Putamen (tissue), 1 donor: ENCODE measurements around the gene CREBZF.
"Not testable (repeated sequence)": the region's sequence is repeated elsewhere in the genome, so short reads cannot be mapped to it uniquely, and the experiment has no call there.

Source experiments
- DNase-seq: peaks from one replicate; pipeline ENCODE4 v3.0.0-alpha.2; 2016; ENCODE audit warnings: low spot score

Gene CREBZF

GRCh38 chr11:85670949-85671663 lies 6.2 kb upstream of the CREBZF start:
- DNase-seq = not testable (repeated sequence)

GRCh38 chr11:85668157-85668556 lies 3.2 kb upstream of the CREBZF start:
- no peak for DNase-seq

DNA sequence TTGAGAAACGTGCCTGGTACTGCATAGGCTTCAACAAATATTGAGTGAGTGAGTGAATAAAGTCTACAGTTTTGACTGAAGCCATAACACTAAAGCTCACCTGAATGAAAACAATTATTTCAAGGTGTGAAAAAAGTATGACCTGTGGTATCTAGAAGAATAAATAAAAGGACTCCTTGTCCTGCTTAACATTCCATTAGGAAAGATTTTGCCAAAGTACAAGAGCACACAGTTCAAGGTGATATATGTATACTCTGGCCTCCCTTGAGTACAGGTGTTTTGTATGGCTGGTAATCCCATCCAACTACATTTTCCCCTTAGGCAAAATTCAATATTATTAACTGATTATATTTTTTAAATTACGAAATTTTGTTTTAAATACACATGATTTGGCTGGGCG lies 1.8 kb upstream of the CREBZF start:
- DNase-seq = no peak

GRCh38 chr11:85665733-85666132 lies 804 bp upstream of the CREBZF start:
- DNase-seq = no peak

- peak; percentile 81 for DNase-seq
Observed at GRCh38 chr11:85663753-85664614, 945 bp downstream of the CREBZF start.

GRCh38 chr11:85663080-85663752 lies 1.7 kb downstream of the CREBZF start:
- no peak for DNase-seq

DNA sequence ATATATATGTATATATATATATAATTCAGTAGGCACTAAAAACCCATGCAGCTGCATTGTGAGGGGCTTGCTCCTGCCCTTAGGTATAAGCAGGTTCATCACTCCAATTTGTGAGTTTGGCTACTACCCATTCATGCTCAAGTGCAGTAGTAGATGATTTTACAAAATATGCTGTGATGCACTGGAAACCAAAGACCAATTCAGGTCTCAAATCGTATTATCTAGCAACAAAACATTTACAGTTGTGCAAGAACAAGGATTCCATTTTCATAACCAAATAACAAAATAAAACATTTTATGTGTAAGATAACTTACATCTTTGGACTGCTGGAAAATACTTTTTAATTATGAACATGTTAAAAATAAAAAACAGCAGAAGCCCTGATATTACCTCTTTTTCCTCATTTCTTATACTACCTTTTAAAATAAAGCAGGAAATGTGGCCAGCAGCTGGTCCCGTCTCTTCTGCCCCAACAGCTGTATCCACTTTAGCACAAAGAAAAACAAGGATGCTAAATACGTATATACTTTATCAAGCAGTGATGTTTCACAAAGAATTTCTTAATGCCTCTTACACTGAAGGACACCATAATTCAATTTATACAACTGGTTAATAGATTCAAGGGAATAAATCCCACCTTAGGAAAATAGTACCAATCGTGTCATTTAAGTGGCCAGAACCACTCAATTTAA lies 2.8 kb downstream of the CREBZF start:
- no peak for DNase-seq

GRCh38 chr11:85658180-85658579 lies 6.7 kb downstream of the CREBZF start:
- DNase-seq = no peak

GRCh38 chr11:85656777-85657176 lies 8.2 kb downstream of the CREBZF start:
- no peak for DNase-seq

DNA sequence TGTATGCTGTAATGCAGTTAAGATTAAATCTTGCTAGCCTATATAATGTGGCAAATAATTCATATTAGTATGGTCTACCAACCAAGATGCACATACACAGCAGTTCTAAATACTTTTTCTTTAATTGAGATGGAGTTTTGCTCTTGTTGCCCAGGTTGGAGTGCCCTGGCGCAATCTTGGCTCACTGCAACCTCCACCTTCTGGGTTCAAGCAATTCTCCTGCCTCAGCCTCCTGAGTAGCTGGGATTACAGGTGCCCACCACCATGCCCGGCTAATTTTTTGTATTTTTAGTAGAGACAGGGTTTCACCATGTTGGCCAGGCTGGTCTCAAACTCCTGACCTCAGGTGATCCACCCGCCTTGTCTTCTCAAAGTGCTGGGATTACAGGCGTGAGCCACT lies 10.6 kb downstream of the CREBZF start:
- not testable (repeated sequence) for DNase-seq

- no peak for DNase-seq
Observed at GRCh38 chr11:85652786-85653447, 12.0 kb downstream of the CREBZF start.

DNA sequence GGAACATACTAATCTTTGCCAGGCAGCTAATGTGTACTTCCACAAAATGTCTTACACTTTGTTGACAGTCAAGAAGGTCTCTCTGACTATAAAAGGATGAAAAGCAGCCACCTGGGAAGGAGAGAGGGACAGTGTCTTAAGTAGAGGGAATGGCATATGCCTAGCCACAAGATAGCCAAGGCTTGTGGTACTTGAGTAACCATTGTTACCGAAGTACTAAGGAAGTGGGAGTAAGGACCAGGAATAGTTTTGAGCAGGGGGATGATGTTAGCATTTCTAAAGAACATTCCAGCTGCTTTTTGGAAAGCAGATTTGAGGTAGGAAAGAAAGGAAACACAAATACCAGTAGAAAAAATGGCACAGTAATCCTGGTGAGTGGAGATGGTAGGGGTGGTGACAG lies 13.8 kb downstream of the CREBZF start:
- no peak for DNase-seq

DNA sequence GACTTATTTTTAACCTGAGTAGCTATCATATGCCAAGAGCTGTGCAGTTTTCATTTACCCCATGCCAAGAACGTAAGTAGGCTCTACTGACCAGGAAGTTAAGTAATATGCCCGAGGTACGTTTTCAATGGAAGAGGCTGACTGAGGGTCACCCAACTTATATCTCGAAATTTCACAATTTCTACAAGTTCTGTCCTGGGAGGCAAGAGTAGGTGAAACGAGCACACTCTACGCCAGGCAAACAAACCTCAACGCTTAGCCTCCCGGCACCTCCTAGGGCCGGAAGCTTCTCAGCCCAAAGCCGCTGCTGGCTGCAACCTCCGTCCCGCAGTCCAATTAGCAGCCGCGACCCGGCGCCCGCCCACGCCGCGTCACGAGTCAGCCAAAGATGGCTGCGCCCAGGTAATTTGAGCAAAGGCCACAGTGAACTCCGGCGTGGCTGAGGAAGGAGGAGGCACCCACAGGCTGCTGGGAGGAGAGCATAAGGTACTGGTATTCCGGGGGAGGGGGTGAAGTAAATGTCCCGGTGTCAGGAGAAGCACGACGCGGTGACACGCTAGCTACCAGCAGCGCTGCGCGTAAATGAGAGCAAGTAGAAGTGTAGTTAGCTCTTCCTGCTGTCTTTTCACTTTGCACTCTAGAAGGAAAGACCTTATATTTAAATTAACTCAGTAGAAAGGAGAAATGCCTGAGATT lies 17.2 kb downstream of the CREBZF start, which contains the start of gene TMEM126A:
TMEM126A (plus strand) TSS at position 364 of the 696 bp plus-strand sequence. CDS start 2,289 bp downstream, outside the sequence.
- DNase-seq = peak; percentile 88

DNA sequence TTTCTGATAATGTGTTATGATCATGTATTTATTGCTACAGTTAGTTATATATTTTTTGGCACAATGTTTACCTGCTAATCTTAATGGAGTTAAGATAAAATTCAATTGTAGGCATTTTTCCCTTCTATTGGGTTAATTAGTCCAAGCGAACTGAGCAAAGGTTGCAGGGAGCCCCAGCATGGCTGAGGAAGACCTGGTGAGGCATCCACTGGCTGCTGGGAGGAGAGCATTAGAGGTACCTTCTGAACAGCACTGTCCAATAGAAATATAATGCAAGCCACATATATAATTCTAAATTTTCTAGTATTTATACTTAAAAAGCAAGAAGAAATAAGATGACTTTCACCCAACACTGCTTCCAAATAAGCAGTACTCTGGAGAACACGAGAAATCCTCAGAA lies 17.9 kb downstream of the CREBZF start:
- DNase-seq = no peak

DNA sequence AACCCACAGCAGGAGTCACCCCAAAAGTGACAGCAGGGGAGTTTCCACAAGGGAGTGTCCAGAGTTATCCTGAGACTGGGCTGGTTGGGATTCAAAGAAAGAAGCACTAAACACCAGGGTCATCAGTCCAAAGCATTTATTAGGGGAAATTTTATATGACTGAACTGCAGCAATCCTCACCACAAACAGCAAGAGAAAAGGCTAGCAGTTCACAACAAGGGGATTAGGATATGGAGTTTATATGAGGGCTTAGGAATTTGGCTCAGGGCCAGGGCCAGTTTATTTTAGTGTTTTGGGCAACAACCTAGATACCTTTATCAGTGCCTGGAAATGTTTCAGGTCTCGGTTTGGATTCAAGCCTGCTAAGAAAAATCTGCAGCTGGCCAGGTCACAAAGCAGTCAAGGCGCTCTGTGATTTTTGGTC lies 21.7 kb downstream of the CREBZF start:
- DNase-seq = no peak

DNA sequence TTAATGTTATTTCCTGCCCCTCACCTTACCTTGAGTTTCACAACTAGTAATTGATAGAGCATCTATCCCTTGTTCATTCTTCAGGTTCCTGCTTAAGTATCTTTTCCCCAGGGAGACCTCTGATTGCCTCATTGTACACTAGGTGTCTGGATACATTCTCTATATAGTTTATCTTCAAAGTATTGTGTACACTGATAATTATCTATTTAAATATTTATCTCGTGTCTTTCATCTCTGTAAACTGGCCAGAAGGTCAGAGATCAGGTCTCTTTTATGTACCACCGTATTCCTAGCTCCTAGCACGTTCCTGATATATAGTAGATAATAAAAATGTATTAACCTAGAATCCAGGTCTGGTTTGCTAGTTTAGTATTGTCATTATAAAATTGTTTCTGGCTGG lies 30.2 kb downstream of the CREBZF start:
- no peak for DNase-seq

DNA sequence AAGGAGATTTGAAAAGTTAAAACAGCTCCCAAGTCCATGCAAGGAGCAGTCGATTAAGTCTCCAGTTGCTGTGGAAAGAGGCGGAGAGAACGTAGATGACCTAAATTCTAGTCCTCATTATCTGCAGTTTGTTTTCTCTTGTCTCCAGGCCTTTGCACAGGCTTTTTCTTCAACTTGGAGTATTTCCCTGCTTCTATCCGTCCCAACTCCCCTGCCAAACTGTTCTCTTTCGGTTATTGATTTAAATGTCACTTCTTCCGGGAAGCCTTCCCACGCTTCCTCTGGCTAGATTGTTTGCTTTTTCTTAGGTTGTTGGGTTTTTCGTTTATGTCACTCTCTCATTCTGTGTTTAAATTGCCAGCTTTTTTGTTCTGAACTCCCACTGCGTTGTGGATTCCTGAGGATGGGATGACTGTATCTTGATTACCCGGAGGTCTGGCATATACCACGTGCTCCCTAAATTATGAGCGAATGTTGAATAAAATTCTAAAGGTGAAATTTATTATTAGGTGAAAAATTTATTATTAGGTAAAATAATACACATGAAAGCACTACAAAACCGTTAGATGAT lies 36.1 kb downstream of the CREBZF start:
- DNase-seq = no peak

GRCh38 chr11:85627998-85628770 lies 36.7 kb downstream of the CREBZF start, which contains the start of gene TMEM126B:
Gene TMEM126B (plus strand): TSS chr11:85628593. CDS start chr11:85628608, 15 bp downstream.
- peak; percentile 99 for DNase-seq

DNA sequence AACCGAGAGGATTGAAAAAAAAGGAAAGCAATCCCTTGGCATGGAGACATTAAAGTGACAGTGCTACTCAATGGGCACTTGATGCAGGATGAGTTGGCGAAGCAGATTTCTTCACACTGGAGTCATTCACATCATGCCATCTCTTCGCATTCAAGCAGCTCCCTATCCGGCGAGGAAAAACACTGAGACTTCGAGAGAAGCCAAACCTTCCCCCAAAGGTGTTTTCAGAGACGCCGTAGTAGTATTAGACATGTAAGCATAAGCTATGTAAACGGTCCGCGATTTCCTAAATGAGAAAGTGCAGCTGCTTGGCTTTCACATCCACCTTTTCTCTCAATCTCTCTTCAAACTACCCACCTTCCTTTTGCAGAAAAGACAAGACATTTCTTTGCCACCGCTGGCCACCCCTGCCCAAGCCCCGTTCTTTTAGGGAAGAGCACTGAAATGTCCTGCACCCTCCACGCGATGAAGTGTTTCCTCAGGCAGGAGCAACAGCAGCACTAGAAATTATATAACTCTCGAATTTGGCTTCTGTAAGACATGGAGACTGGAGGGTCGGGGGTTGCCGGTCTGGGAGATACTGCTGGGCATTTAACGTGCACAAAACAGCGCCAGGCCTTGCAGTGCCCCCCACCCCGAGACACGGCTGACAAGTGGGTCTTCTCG lies 37.5 kb downstream of the CREBZF start, which contains the start of gene DLG2:
DLG2 (minus strand) TSS at position 13 of the 666 bp plus-strand sequence.
- DNase-seq = peak; percentile 57
